Smooth muscle cell (in vitro differentiated cells): Measurements from ENCODE around the gene TUBA3D. TPM values are rescaled to one million over a fixed set of nuclear protein-coding genes. Genes with fewer than 3 reads are reported as not detected.
"Not testable (repeated sequence)": the region's sequence is repeated elsewhere in the genome, so short reads cannot be mapped to it uniquely, and the experiment has no call there.

ENCODE experiments used
- DNase-seq: peaks from one replicate; lab custom pipeline; 2025; ENCODE audit not compliant: unreplicated experiment; lab: John Stamatoyannopoulos, UW
- H2AFZ ChIP-seq: fragments of 200-600 bp; sonication (generic); 2 replicates; pipeline ENCODE4 v1.6.0; 2016; ENCODE audit warnings: antibody characterized with exemption, low read depth, mild to moderate bottlenecking
- H3F3A ChIP-seq: fragments of 200-600 bp; sonication (generic); 2 replicates; pipeline ENCODE4 v1.6.0; 2017; ENCODE audit warnings: antibody characterized with exemption, low read depth
- H3K27ac ChIP-seq: fragments of 200-600 bp; sonication (generic); 2 replicates; pipeline ENCODE4 v1.5.1; 2016; ENCODE audit warnings: low read depth, mild to moderate bottlenecking
- H3K27me3 ChIP-seq: fragments of 200-600 bp; sonication (generic); 2 replicates; pipeline ENCODE4 v1.6.1; 2016; ENCODE audit warnings: low read depth, mild to moderate bottlenecking
- H3K36me3 ChIP-seq: fragments of 200-600 bp; sonication (generic); 2 replicates; pipeline ENCODE4 v1.5.1; 2016; ENCODE audit warnings: low read depth
- H3K4me1 ChIP-seq: fragments of 200-600 bp; sonication (generic); 2 replicates; pipeline ENCODE4 v1.5.1; 2016; ENCODE audit warnings: low read depth
- H3K4me2 ChIP-seq: fragments of 200-600 bp; sonication (generic); 2 replicates; pipeline ENCODE4 v1.6.0; 2016; ENCODE audit warnings: mild to moderate bottlenecking
- H3K4me3 ChIP-seq: fragments of 200-600 bp; sonication (generic); 2 replicates; pipeline ENCODE4 v1.5.1; 2016; ENCODE audit warnings: mild to moderate bottlenecking
- H3K79me2 ChIP-seq: fragments of 200-600 bp; sonication (generic); 2 replicates; pipeline ENCODE4 v1.6.0; 2016; ENCODE audit warnings: low read depth, mild to moderate bottlenecking
- H3K9ac ChIP-seq: fragments of 200-600 bp; sonication (generic); 2 replicates; pipeline ENCODE4 v1.6.0; 2016; ENCODE audit warnings: low read depth
- H3K9me3 ChIP-seq: fragments of 200-600 bp; sonication (generic); replicated peaks from 2 replicates; pipeline ENCODE4 v1.5.1; 2016; ENCODE audit warnings: low read depth
- H4K20me1 ChIP-seq: fragments of 200-600 bp; sonication (generic); 2 replicates; pipeline ENCODE4 v1.6.0; 2016; ENCODE audit warnings: low read depth
- WGBS: methylation state at CpG from one replicate; pipeline ENCODE4 v1.1.7; 2016; ENCODE audit warnings: low lambda C conversion rate; 5-methylcytosine and 5-hydroxymethylcytosine counted together
- microRNA-seq: library from miRNA; unstranded; fragments of <30 nt; microRNA quantifications from one replicate; pipeline ENCODE4, GENCODE V29; 2016; ENCODE audit warnings: borderline number of aligned reads
- polyA plus RNA-seq: library from polyadenylated mRNA; unstranded; fragments of >200 nt; fragmentation: Nextera tagmentation; extraction: Ambion mirVana; gene quantifications from 2 replicates; pipeline ENCODE4 v1.2.1, GENCODE V29; 2016
- total RNA-seq: library from RNA; depleted of rRNA; stranded (reverse); fragments of >200 nt; gene quantifications from 2 replicates; pipeline ENCODE4 v1.2.3, GENCODE V29; 2014

TUBA3D gene
- total and polyA plus RNA-seq, 2 experiments from 2014 or later, result 0.14 TPM; not detected in 1

DNA sequence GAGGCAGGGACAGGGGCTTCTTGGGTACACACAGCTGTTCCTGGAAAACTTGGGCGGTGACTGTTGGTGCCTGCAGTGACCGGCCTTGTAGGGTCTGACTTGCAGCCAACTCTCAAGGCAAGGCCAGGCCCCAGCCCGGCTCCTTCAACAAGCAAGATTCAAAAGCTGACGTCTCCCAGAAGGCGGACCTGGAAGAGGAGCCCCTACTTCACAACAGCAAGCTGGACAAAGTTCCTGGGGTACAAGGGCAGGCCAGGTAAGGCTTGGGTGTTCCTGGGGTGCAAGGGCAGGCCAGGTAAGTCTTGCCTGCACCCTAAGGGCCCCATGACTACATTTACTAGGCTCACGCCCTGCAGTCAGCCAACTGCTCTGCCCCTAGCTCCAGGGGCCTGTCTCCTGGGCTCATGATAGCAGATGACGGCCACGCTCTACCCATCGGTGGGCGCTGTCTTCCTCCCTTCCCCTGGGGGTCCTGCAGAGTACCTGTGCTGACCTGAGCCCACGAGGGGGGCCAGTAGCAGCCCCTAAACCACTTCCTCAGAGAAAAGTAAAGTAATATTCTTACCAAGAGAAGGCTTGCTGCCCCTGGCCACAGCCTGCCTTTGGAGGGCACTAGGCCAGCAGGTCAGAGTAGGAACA, 55.7 kb downstream of the TUBA3D start:
- not testable (repeated sequence) for H3K9ac ChIP-seq, H3K36me3 ChIP-seq, DNase-seq, H3K79me2 ChIP-seq, H3K4me3 ChIP-seq, H2AFZ ChIP-seq, H3K27me3 ChIP-seq, H3K9me3 ChIP-seq, H3K4me1 ChIP-seq, H3K4me2 ChIP-seq, H4K20me1 ChIP-seq, H3F3A ChIP-seq, H3K27ac ChIP-seq
- WGBS, result 87% methylated on average over 10 of the region's 11 CpGs

Small RNAs within 50 kb of the gene (microRNA-seq; reads per million reads assigned to microRNA genes)
- not detected for gene MIR4784

Other genes with a start within 250 kb of the TUBA3D start
- not detected in 2 replicates for gene RAB6D, start 112.0 kb upstream of the TUBA3D start, total RNA-seq
- gene RAB6D, start 112.0 kb upstream of the TUBA3D start, polyA plus RNA-seq, result 0.18 and 0.39 TPM in 2 replicates
- gene MZT2A, start 16.3 kb downstream of the TUBA3D start, total RNA-seq, result 85.1 and 103 TPM in 2 replicates
- 137 and 165 TPM in 2 replicates for gene MZT2A, start 16.3 kb downstream of the TUBA3D start, polyA plus RNA-seq
- 15.6 and 37.2 TPM in 2 replicates for gene CCDC74A, start 51.8 kb downstream of the TUBA3D start, total RNA-seq
- 18.1 and 22.3 TPM in 2 replicates for gene CCDC74A, start 51.8 kb downstream of the TUBA3D start, polyA plus RNA-seq